Peyer's patch (tissue), 4 donors: ENCODE measurements around the gene PIP5K1B. TPM values are rescaled to one million over a fixed set of nuclear protein-coding genes. Genes with fewer than 3 reads are reported as not detected.

Experiments
- DNase-seq, 3 donors: peaks; one replicate each; pipeline ENCODE4 v3.0.0-alpha.2; 2017 to 2019
- H3K27ac ChIP-seq, 4 donors: fragments of 200-600 bp; sonication (generic); one replicate each; pipeline ENCODE4 v1.5.1; 2016 to 2019
- H3K27me3 ChIP-seq, 2 donors: fragments of 200-600 bp; sonication (generic); one replicate each; pipeline ENCODE4 v1.5.1; 2019
- H3K36me3 ChIP-seq, 3 donors: fragments of 200-600 bp; sonication (generic); one replicate each; pipeline ENCODE4 v1.5.1; 2016 to 2019
- H3K4me1 ChIP-seq, 4 donors: fragments of 200-600 bp; sonication (generic); one replicate each; pipeline ENCODE4 v1.5.1; 2016 to 2019
- H3K4me3 ChIP-seq, 4 donors: fragments of 200-600 bp; sonication (generic); 1 replicate in 3 of 4; 2 replicates in 1 of 4; pipeline ENCODE4 v1.5.1; 2016 to 2019; ENCODE audit warnings: mild to moderate bottlenecking in 1 of 4
- H3K9me3 ChIP-seq, 4 donors: fragments of 200-600 bp; sonication (generic); one replicate each; pipeline ENCODE4 v1.5.1; 2016 to 2019; ENCODE audit warnings: mild to moderate bottlenecking in 1 of 4
- POLR2A ChIP-seq, 2 donors: fragments of 450-650 bp; IDR thresholded peaks; one replicate each; pipeline ENCODE4 v1.5.1; 2017; ENCODE audit warnings: antibody characterized with exemption in 2 of 2, mild to moderate bottlenecking in 2 of 2, moderate library complexity in 2 of 2
- total RNA-seq, 4 donors: library from RNA; depleted of rRNA; stranded (reverse); fragments of >200 nt; gene quantifications; one replicate each; pipeline ENCODE4 v1.1.0, GENCODE V29; 2016
- TF ChIP-seq, protein P1 (sequence below), 6 experiments: fragments of 450-650 bp in 4 of 6; fragments of 200-600 bp in 2 of 6; sonication (generic) in 1 of 6; IDR thresholded peaks; one replicate each; pipeline ENCODE4 v1.5.1; 2017 to 2019; ENCODE audit warnings: antibody characterized with exemption in 6 of 6, mild to moderate bottlenecking in 3 of 6, moderate library complexity in 1 of 6

Gene PIP5K1B
- total RNA-seq, 4 donors from 2014 or later = 15.7 to 60.1 (median 54.4) TPM

DNA sequence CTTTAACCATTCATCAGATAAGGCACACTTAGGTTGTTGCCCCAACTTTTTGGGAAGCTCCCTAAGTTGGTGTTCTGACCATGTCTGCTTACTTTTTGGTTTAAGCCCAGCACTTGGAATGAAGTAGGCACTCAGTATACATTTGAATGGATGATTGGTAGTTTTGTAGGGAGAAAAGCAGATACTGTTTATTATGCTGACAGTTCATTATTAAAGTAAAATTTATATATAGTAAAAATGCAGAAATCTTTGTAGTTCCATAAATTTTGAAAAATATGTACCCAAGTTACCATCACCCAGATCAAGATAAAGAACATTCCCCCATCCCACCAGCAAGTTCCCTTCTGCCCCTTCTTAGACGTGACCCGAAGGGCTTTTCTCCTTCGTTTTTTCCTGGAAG is 273.5 kb downstream of the PIP5K1B start:
- H3K27ac ChIP-seq = no peak overlapping the region
- no peaks in the 10 kb centered on the region for H3K27me3 ChIP-seq
- no peaks in the 10 kb centered on the region for H3K36me3 ChIP-seq
- no peaks in the 10 kb centered on the region for H3K9me3 ChIP-seq
- peaks cover 0 to 20% (median 4%) of the 10 kb centered on the region in 4 donors for H3K4me1 ChIP-seq
- no peak overlapping the region for H3K4me3 ChIP-seq
- no peak for TF ChIP-seq POLR2A (IDR thresholded peaks at IDR 0.05)
- TF ChIP-seq, protein P1, sequence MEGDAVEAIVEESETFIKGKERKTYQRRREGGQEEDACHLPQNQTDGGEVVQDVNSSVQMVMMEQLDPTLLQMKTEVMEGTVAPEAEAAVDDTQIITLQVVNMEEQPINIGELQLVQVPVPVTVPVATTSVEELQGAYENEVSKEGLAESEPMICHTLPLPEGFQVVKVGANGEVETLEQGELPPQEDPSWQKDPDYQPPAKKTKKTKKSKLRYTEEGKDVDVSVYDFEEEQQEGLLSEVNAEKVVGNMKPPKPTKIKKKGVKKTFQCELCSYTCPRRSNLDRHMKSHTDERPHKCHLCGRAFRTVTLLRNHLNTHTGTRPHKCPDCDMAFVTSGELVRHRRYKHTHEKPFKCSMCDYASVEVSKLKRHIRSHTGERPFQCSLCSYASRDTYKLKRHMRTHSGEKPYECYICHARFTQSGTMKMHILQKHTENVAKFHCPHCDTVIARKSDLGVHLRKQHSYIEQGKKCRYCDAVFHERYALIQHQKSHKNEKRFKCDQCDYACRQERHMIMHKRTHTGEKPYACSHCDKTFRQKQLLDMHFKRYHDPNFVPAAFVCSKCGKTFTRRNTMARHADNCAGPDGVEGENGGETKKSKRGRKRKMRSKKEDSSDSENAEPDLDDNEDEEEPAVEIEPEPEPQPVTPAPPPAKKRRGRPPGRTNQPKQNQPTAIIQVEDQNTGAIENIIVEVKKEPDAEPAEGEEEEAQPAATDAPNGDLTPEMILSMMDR (IDR thresholded peaks at IDR 0.05) = no peak
- no peak for DNase-seq

DNA sequence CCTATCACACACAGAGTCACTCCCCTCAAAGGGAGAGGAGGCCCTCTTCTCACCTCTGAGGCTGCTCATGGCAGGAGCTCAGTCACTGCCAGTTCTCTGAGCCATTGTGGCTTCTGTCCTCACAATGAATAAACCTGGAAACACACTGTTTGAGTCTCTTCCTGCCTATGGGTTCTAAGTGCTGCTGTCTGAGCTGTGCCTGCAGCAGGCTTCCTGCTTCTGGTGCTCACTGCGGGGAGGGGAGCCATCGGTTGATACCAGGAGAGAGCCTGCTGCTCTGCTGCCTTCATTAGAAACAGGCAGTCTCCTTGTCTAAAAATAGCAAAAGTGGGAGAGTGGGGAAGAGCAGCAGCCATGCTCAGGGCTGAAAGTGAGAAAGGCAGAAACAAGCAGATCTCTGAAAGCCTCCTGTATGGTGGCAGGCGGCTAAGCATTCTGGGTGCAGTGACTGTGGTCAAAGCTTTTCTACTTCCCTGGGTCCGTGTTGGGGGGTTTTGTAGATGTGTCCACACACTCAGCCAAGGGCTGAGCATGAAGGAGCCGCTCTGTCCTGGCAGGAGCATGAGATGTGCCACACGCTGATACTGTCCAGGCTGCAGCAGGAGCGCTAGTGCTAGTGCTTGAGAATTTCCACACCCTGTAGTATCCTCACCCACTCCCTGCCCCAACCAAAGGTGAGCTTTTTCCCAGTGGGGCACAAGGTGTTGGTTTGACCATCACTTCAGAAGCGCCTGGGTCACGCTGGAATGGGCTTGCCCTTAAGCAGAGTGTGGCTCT is 274.7 kb downstream of the PIP5K1B start:
- Histone ChIP-seq H3K36me3 (no peaks in the 10 kb centered on the region), H3K27ac (peak overlapping the region in 2 of 4 donors; percentile 1 to 14), H3K4me1 (peaks cover 0 to 19% (median 4%) of the 10 kb centered on the region in 4 donors), H3K27me3 (no peaks in the 10 kb centered on the region), H3K9me3 (no peaks in the 10 kb centered on the region), H3K4me3 (no peak overlapping the region)
- DNase-seq = no peak
- TF ChIP-seq, protein P1 (IDR thresholded peaks at IDR 0.05) = no peak
- TF ChIP-seq POLR2A (IDR thresholded peaks at IDR 0.05) = no peak

DNA sequence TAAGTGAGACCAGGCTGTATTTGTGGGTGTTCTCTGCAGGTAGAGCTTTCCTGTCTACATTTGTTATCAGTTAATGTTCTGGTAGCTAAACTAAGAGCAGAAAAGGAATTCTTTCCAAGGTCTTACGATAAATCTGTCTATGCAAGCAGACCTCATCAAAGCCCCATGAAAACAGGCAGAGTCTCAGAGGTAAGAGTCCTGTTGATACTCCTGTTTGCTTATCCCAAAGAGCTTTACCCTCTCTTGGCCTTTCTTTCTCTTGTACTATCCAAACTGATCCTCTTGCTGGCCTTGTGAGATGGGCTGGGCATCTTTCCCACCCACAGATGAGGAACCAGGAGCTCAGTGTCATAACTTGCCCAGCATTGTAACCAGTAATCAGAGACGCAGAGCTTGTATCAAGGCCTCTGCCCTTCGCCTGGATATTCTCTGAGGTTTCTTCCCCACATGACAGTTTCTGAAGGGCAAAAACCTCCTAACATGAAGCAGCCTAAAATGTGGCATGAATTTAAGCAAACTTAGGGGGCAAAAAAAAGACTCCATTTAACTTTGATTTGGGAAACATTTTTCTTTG is 275.4 kb downstream of the PIP5K1B start:
- no peaks in the 10 kb centered on the region for H3K9me3 ChIP-seq
- peaks cover 0 to 14% (median 4%) of the 10 kb centered on the region in 4 donors for H3K4me1 ChIP-seq
- no peak overlapping the region for H3K4me3 ChIP-seq
- no peak for TF ChIP-seq POLR2A (IDR thresholded peaks at IDR 0.05)
- no peaks in the 10 kb centered on the region for H3K27me3 ChIP-seq
- peak overlapping the region in 1 of 4 donors; percentile 14 for H3K27ac ChIP-seq
- DNase-seq = no peak
- no peaks in the 10 kb centered on the region for H3K36me3 ChIP-seq

DNA sequence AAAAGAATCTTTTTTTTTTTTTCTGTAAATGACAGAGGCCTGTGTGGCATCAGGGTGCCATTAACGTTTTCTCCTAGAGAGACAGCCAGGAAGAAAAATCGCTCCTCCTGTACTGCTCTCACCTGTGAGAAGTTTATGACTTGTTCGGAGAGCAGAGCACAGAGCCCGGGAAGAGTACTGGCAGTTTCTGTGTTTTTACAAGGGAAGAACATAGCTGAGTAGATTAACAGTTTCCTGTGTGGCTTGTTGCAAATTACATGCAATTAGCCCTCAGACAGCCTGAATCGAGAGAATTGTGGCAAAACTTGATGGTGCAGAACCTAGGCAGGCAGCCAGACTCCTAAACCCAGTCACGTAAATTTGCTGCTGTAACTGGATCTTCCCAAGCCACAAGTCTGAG is 276.7 kb downstream of the PIP5K1B start:
- H3K36me3 ChIP-seq = no peaks in the 10 kb centered on the region
- TF ChIP-seq, protein P1 (IDR thresholded peaks at IDR 0.05) = no peak
- no peak for TF ChIP-seq POLR2A (IDR thresholded peaks at IDR 0.05)
- no peak for DNase-seq
- no peaks in the 10 kb centered on the region for H3K27me3 ChIP-seq
- H3K27ac ChIP-seq = no peak overlapping the region
- no peak overlapping the region for H3K4me3 ChIP-seq
- peaks cover 0 to 14% (median 4%) of the 10 kb centered on the region in 4 donors for H3K4me1 ChIP-seq
- H3K9me3 ChIP-seq = no peaks in the 10 kb centered on the region

DNA sequence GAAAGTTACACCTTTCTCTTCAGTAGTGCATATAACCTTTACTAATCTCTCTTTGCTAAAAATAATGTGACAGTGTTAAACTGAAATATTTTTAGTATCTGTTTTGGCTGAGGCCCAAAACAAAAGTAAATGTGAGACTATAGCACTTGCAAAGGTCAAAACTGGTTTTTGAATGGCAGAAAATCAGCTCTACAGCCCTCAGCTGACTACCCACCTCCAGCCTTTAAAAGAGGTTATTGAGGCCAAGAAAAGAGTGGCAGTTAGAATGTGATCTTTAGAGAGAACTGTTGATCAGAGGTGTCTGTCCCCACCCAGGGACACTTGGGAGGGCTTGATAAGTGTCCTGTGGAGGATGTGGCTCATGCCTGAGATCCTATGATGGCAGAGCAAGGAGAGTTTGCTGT is 278.0 kb downstream of the PIP5K1B start:
- H3K4me1 ChIP-seq = peaks cover 0 to 14% (median 4%) of the 10 kb centered on the region in 4 donors
- TF ChIP-seq, protein P1 (IDR thresholded peaks at IDR 0.05) = no peak
- no peak for TF ChIP-seq POLR2A (IDR thresholded peaks at IDR 0.05)
- no peak for DNase-seq
- no peaks in the 10 kb centered on the region for H3K36me3 ChIP-seq
- no peaks in the 10 kb centered on the region for H3K9me3 ChIP-seq
- H3K27ac ChIP-seq = no peak overlapping the region
- H3K27me3 ChIP-seq = no peaks in the 10 kb centered on the region
- H3K4me3 ChIP-seq = no peak overlapping the region
